Neural cell (in vitro differentiated cells): ENCODE data around the gene DNPEP. TPM values are rescaled to one million over a fixed set of nuclear protein-coding genes. Genes with fewer than 3 reads are reported as not detected.

Experiments
- H2AFZ ChIP-seq: fragments of 200-600, 300-800 bp; sonication (generic), shearing (Covaris generic); 2 replicates; pipeline ENCODE4 v1.6.0; 2014; ENCODE audit warnings: low read depth, mild to moderate bottlenecking, antibody characterized with exemption, low read length, moderate library complexity
- H3F3A ChIP-seq: fragments of 200-600 bp; shearing (Covaris generic); 2 replicates; pipeline ENCODE4 v1.6.1; 2016; ENCODE audit warnings: mild to moderate bottlenecking, moderate library complexity, mixed read lengths, antibody characterized with exemption, low read length; ENCODE audit not compliant: insufficient read depth, poor library complexity, severe bottlenecking
- H3K27ac ChIP-seq: fragments of 200-600, 300-800 bp; sonication (generic), shearing (Covaris generic); 2 replicates; pipeline ENCODE4 v1.5.1; 2014; ENCODE audit warnings: mild to moderate bottlenecking, low read length, moderate library complexity
- H3K27me3 ChIP-seq: fragments of 300-800, 200-600 bp; sonication (generic), shearing (Covaris generic); 2 replicates; pipeline ENCODE4 v1.6.0; 2014; ENCODE audit warnings: mild to moderate bottlenecking, low read depth, low read length, moderate library complexity; ENCODE audit not compliant: insufficient read depth
- H3K36me3 ChIP-seq: fragments of 300-800, 200-600 bp; sonication (generic), shearing (Covaris generic); 2 replicates; pipeline ENCODE4 v1.5.1; 2014; ENCODE audit warnings: mild to moderate bottlenecking, antibody characterized with exemption, low read length, moderate library complexity; ENCODE audit not compliant: insufficient read depth
- H3K4me2 ChIP-seq: fragments of 300-800, 200-600 bp; sonication (generic), shearing (Covaris generic); 2 replicates; pipeline ENCODE4 v1.6.0; 2014; ENCODE audit warnings: mild to moderate bottlenecking, low read length
- H3K4me3 ChIP-seq: fragments of 300-800, 200-600 bp; sonication (generic), shearing (Covaris generic); 2 replicates; pipeline ENCODE4 v1.5.1; 2014; ENCODE audit warnings: mild to moderate bottlenecking, low read length, moderate library complexity
- H3K79me2 ChIP-seq: fragments of 200-600 bp; shearing (Covaris generic); replicated peaks from 2 replicates; pipeline ENCODE4 v1.6.0; 2014; ENCODE audit warnings: mild to moderate bottlenecking, low read length, moderate library complexity; ENCODE audit not compliant: insufficient read depth
- H3K9ac ChIP-seq: fragments of 300-800, 200-600 bp; sonication (generic), shearing (Covaris generic); 2 replicates; pipeline ENCODE4 v1.6.1; 2016; ENCODE audit warnings: mild to moderate bottlenecking, low read length, mixed read lengths
- H3K9me2 ChIP-seq: fragments of 200-600 bp; shearing (Covaris generic); 2 replicates; pipeline ENCODE4 v1.6.1; 2016; ENCODE audit warnings: mild to moderate bottlenecking, low read length, mixed read lengths; ENCODE audit not compliant: insufficient read depth
- H3K9me3 ChIP-seq: fragments of 200-600, 300-800 bp; sonication (generic), shearing (Covaris generic); 2 replicates; pipeline ENCODE4 v1.6.1; 2016; ENCODE audit warnings: mild to moderate bottlenecking, mixed run types, low read length, moderate library complexity, mixed read lengths
- H4K20me1 ChIP-seq: fragments of 200-600 bp; shearing (Covaris generic); 2 replicates; pipeline ENCODE4 v1.6.1; 2016; ENCODE audit warnings: mild to moderate bottlenecking, mixed run types; ENCODE audit not compliant: insufficient read depth
- CTCF ChIP-seq: fragments of 450-650 bp; IDR thresholded peaks from 2 replicates; pipeline ENCODE4 v1.5.1; 2014; ENCODE audit warnings: antibody characterized with exemption, mild to moderate bottlenecking, moderate library complexity; ENCODE audit not compliant: poor library complexity, severe bottlenecking
- EP300 ChIP-seq: fragments of 450-650 bp; conservative IDR thresholded peaks from 2 replicates; pipeline ENCODE4 v1.6.1; 2014; ENCODE audit warnings: antibody characterized with exemption, mild to moderate bottlenecking, moderate library complexity; ENCODE audit not compliant: poor library complexity, severe bottlenecking
- EZH2 ChIP-seq: fragments of 200-600, 300-800 bp; shearing (Covaris generic), sonication (generic); IDR thresholded peaks from 2 replicates; pipeline ENCODE4 v1.6.1; 2014; ENCODE audit warnings: antibody characterized with exemption, low read length, borderline replicate concordance, mild to moderate bottlenecking; ENCODE audit not compliant: insufficient read depth, poor library complexity, severe bottlenecking
- MXI1 ChIP-seq: fragments of 450-650 bp; conservative IDR thresholded peaks from 2 replicates; pipeline ENCODE4 v1.6.1; 2014; ENCODE audit warnings: antibody characterized with exemption, mild to moderate bottlenecking; ENCODE audit not compliant: poor library complexity, severe bottlenecking
- POLR2AphosphoS5 ChIP-seq: IDR thresholded peaks from 2 replicates; pipeline ENCODE4 v1.6.1; 2012
- RAD21 ChIP-seq: fragments of 450-650 bp; conservative IDR thresholded peaks from 2 replicates; pipeline ENCODE4 v1.6.1; 2014; ENCODE audit warnings: antibody characterized with exemption, mild to moderate bottlenecking, moderate library complexity
- REST ChIP-seq: IDR thresholded peaks from 2 replicates; pipeline ENCODE4 v1.6.1; 2012; ENCODE audit warnings: borderline replicate concordance
- SMC3 ChIP-seq: fragments of 450-650 bp; conservative IDR thresholded peaks from 2 replicates; pipeline ENCODE4 v1.6.1; 2014; ENCODE audit warnings: antibody characterized with exemption, mild to moderate bottlenecking, moderate library complexity; ENCODE audit not compliant: poor library complexity
- TAF1 ChIP-seq: IDR thresholded peaks from 2 replicates; pipeline ENCODE4 v1.6.1; 2012; ENCODE audit warnings: low read depth
- polyA plus RNA-seq: library from polyadenylated mRNA; depleted of rRNA; stranded (reverse); fragments of >200 nt; gene quantifications from 2 replicates; pipeline ENCODE4 v1.2.3, GENCODE V29; 2014

The DNPEP gene
- polyA plus RNA-seq, 1 donor from 2014 or later = 11.9 TPM

GRCh38 chr2:219415580-219416234 lies 28.0 kb upstream of the DNPEP start:
- H4K20me1 ChIP-seq = no peaks in the 10 kb centered on the region
- no peaks in the 10 kb centered on the region for H3F3A ChIP-seq
- no peak overlapping the region for H3K9ac ChIP-seq
- H3K4me3 ChIP-seq = no peak overlapping the region
- no peak overlapping the region for H3K4me2 ChIP-seq
- H3K9me3 ChIP-seq = no peaks in the 10 kb centered on the region
- H3K9me2 ChIP-seq = no peaks in the 10 kb centered on the region
- no peak overlapping the region for H2AFZ ChIP-seq
- no peaks in the 10 kb centered on the region for H3K79me2 ChIP-seq
- no peaks in the 10 kb centered on the region for H3K36me3 ChIP-seq
- peaks cover 18% of the 10 kb centered on the region for H3K27me3 ChIP-seq
- TF ChIP-seq POLR2AphosphoS5 (no peak), CTCF (no peak), SMC3 (no peak)
- no peak overlapping the region for H3K27ac ChIP-seq

GRCh38 chr2:219414857-219415256 lies 27.1 kb upstream of the DNPEP start:
- no peaks in the 10 kb centered on the region for H3K9me3 ChIP-seq
- no peaks in the 10 kb centered on the region for H3F3A ChIP-seq
- no peaks in the 10 kb centered on the region for H4K20me1 ChIP-seq
- H3K79me2 ChIP-seq = no peaks in the 10 kb centered on the region
- H3K27ac ChIP-seq = no peak overlapping the region
- no peak overlapping the region for H3K4me3 ChIP-seq
- no peak overlapping the region for H2AFZ ChIP-seq
- H3K36me3 ChIP-seq = no peaks in the 10 kb centered on the region
- H3K9me2 ChIP-seq = no peaks in the 10 kb centered on the region
- H3K4me2 ChIP-seq = no peak overlapping the region
- TF ChIP-seq POLR2AphosphoS5 (no peak), SMC3 (no peak), RAD21 (no peak), MXI1 (no peak), EZH2 (no peak), EP300 (no peak), TAF1 (no peak), CTCF (no peak), REST (no peak)
- H3K27me3 ChIP-seq = peaks cover 18% of the 10 kb centered on the region
- no peak overlapping the region for H3K9ac ChIP-seq
